GM12875 (cell line): Measurements from ENCODE around the gene ITGA2B.

ENCODE experiments used
- H3K4me3 ChIP-seq: one replicate; pipeline ENCODE4 v1.5.1; 2011; ENCODE audit warnings: low read depth, low read length, control low read depth
- TF ChIP-seq, protein P1 (sequence below): IDR thresholded peaks from 2 replicates; pipeline ENCODE4 v1.5.1; 2011; ENCODE audit warnings: low read depth, mild to moderate bottlenecking, control low read depth, inconsistent platforms, low read length, moderate library complexity, borderline replicate concordance; ENCODE audit not compliant: insufficient read depth

The ITGA2B gene

GRCh38 chr17:44390250-44390870 is 911 bp upstream of the ITGA2B start:
- no peak overlapping the region for H3K4me3 ChIP-seq
- TF ChIP-seq, protein P1, sequence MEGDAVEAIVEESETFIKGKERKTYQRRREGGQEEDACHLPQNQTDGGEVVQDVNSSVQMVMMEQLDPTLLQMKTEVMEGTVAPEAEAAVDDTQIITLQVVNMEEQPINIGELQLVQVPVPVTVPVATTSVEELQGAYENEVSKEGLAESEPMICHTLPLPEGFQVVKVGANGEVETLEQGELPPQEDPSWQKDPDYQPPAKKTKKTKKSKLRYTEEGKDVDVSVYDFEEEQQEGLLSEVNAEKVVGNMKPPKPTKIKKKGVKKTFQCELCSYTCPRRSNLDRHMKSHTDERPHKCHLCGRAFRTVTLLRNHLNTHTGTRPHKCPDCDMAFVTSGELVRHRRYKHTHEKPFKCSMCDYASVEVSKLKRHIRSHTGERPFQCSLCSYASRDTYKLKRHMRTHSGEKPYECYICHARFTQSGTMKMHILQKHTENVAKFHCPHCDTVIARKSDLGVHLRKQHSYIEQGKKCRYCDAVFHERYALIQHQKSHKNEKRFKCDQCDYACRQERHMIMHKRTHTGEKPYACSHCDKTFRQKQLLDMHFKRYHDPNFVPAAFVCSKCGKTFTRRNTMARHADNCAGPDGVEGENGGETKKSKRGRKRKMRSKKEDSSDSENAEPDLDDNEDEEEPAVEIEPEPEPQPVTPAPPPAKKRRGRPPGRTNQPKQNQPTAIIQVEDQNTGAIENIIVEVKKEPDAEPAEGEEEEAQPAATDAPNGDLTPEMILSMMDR: no peak

GRCh38 chr17:44389723-44390202 is 314 bp upstream of the ITGA2B start:
- TF ChIP-seq, protein P1: no peak

GRCh38 chr17:44387804-44388203 is 1.6 kb downstream of the ITGA2B start:
- TF ChIP-seq, protein P1: no peak
- H3K4me3 ChIP-seq: no peak overlapping the region

More at GRCh38 chr17:44389723-44390202, 314 bp upstream of the ITGA2B start:
- no peak overlapping the region for H3K4me3 ChIP-seq

DNA sequence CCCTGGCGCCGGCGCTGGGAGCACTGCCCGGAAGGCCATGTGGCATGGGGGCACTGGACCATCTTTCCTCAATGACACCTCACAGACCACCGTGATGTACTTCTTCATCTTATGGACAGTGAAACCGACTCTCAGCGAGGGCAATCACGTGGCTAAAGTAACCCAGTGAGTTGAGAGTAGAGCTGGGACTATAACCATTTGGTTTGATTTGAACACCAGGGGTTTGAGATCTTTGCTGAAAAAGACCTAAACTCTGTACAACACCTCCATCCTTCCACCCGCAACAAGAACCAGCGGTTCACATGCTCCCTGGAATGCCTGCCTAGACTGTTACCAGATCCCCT is 3.3 kb downstream of the ITGA2B start:
- no peak overlapping the region for H3K4me3 ChIP-seq
- TF ChIP-seq, protein P1: no peak

- peak overlapping the region; percentile 33 for H3K4me3 ChIP-seq
- TF ChIP-seq, protein P1: no peak
Observed at GRCh38 chr17:44385287-44386181, 3.9 kb downstream of the ITGA2B start.

DNA sequence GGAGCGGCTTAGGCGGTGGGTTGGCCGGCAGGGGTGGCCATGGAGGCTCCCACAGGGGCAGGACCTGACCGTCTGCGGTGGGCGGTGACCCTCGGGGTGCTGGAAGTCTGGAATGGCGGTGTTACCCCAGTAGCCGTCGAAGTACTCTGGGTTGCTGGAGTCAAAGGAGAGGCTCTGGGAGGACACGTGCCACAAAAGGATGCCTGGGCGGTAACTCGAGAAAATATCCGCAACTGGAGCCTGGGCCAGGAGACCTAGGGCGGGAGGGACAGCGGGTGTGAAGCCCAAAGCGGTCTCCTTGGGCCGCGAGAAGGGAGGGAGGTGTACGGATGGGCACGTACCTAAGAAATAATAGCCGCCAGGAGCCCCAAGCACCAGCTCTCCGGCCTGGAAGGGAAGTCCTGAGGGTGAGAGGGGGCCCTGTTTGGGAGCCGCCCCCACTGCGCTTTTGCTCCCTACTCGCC is 4.6 kb downstream of the ITGA2B start:
- H3K4me3 ChIP-seq: peak overlapping the region; percentile 33
- TF ChIP-seq, protein P1: no peak

- TF ChIP-seq, protein P1: no peak
- no peak overlapping the region for H3K4me3 ChIP-seq
Observed at GRCh38 chr17:44384281-44384822, 5.1 kb downstream of the ITGA2B start.
